Prostate gland (tissue), 2 donors: ENCODE measurements around the gene GMDS. TPM values are rescaled to one million over a fixed set of nuclear protein-coding genes. Genes with fewer than 3 reads are reported as not detected.

Source experiments
- DNase-seq: peaks from one replicate; pipeline ENCODE4 v3.0.0-alpha.2; 2019; ENCODE audit warnings: low spot score
- H3K27ac ChIP-seq, 2 donors: fragments of 200-600 bp; sonication (generic); 2 replicates each; pipeline ENCODE4 v1.5.1; 2017 to 2019
- H3K27me3 ChIP-seq: fragments of 200-600 bp; sonication (generic); replicated peaks from 2 replicates; pipeline ENCODE4 v1.5.1; 2019; ENCODE audit not compliant: insufficient read depth
- H3K36me3 ChIP-seq, 2 donors: fragments of 200-600 bp; sonication (generic); 1 replicate in 1 of 2; 2 replicates in 1 of 2; pipeline versions ENCODE4 v1.5.1 to v1.8.1; 2017 to 2019
- H3K4me1 ChIP-seq: fragments of 200-600 bp; sonication (generic); replicated peaks from 2 replicates; pipeline ENCODE4 v1.5.1; 2019
- H3K4me3 ChIP-seq, 2 donors: fragments of 200-600 bp; sonication (generic); 2 replicates each; pipeline ENCODE4 v1.5.1; 2017 to 2019
- H3K9me3 ChIP-seq: fragments of 200-600 bp; sonication (generic); 2 replicates; pipeline ENCODE4 v1.5.1; 2017
- POLR2A ChIP-seq: fragments of 450-650 bp; IDR thresholded peaks from one replicate; pipeline ENCODE4 v1.6.1; 2016; ENCODE audit warnings: antibody characterized with exemption, mild to moderate bottlenecking
- POLR2AphosphoS5 ChIP-seq: sonication (generic); formaldehyde crosslinking; IDR thresholded peaks from one replicate; pipeline ENCODE4 v1.6.1; 2017; ENCODE audit warnings: antibody characterized with exemption
- WGBS: methylation state at CpG from one replicate; pipeline ENCODE4 v1.1.5; 2018; 5-methylcytosine and 5-hydroxymethylcytosine counted together
- intact Hi-C: fragments of 100-400 bp; cut with DNase I; formaldehyde crosslinking; loops from one replicate; pipeline ENCODE4 v1.14.2; 2022
- total RNA-seq, 2 donors: library from RNA; depleted of rRNA; stranded (reverse); fragments of >200 nt; gene quantifications; one replicate each; pipeline ENCODE4 v1.1.0, GENCODE V29; 2016
- TF ChIP-seq, protein P1 (sequence below), 4 experiments: fragments of 200-600 bp in 2 of 4; fragments of 450-650 bp in 2 of 4; sonication (generic) in 2 of 4; IDR thresholded peaks; 1 replicate in 3 of 4; 2 replicates in 1 of 4; pipeline ENCODE4 v1.5.1; 2016 to 2019; ENCODE audit warnings: antibody characterized with exemption in 4 of 4, mild to moderate bottlenecking in 2 of 4, moderate library complexity in 2 of 4

Gene GMDS
- total RNA-seq, 2 donors from 2014 or later, result 24.9 to 29.9 TPM

DNA sequence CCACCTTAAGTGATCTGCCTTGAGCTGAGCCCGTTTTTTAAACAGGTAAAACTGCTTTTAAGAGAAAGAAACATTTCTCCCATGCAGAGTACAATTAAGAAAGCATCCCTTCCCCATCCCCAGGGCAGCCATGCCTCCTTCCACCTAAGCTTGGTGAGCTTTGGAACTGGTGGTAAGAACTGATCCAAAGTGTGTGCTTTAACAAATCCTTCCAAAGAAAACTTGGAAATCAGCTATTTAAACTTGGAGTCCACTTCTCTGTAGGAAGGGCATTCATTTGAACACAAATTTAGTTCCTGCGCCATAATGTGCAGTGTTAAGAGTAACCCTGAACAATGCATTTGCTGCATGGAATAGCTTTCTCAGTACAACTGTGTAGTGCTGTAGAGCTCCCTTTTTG lies 17.0 kb downstream of the GMDS start:
- TF ChIP-seq, protein P1, sequence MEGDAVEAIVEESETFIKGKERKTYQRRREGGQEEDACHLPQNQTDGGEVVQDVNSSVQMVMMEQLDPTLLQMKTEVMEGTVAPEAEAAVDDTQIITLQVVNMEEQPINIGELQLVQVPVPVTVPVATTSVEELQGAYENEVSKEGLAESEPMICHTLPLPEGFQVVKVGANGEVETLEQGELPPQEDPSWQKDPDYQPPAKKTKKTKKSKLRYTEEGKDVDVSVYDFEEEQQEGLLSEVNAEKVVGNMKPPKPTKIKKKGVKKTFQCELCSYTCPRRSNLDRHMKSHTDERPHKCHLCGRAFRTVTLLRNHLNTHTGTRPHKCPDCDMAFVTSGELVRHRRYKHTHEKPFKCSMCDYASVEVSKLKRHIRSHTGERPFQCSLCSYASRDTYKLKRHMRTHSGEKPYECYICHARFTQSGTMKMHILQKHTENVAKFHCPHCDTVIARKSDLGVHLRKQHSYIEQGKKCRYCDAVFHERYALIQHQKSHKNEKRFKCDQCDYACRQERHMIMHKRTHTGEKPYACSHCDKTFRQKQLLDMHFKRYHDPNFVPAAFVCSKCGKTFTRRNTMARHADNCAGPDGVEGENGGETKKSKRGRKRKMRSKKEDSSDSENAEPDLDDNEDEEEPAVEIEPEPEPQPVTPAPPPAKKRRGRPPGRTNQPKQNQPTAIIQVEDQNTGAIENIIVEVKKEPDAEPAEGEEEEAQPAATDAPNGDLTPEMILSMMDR (IDR thresholded peaks at IDR 0.05), result no peak
- intact Hi-C loops, result no loop called here
- Histone ChIP-seq H3K4me1 (no peaks in the 10 kb centered on the region), H3K27me3 (no peaks in the 10 kb centered on the region), H3K4me3 (no peak overlapping the region), H3K27ac (no peak overlapping the region), H3K36me3 (no peaks in the 10 kb centered on the region), H3K9me3 (no peaks in the 10 kb centered on the region)
- WGBS, result 81% methylated on average over 2 of the region's 2 CpGs
- DNase-seq, result no peak

DNA sequence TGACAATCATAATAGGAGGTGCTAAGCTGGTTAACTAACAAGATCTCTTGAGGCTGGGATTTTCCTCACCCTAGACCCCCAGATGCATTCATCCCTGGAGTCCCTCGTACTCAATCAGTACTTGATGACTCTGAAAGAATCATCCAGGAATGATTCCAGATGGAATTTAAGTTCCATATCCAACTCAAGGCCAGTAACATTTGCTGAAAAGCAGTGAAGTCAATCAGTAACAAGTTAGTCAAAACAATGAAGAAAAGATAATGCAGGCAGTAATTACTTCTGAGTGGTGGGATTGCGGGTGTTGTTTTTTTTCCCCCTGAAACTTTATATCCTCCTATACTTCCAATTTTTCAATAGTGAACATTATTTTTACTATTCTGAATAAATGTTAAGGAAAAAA lies 18.6 kb downstream of the GMDS start:
- intact Hi-C loops, result no loop called here
- 94% methylated on average over 2 of the region's 2 CpGs for WGBS
- no peak for DNase-seq
- Histone ChIP-seq H3K9me3 (no peaks in the 10 kb centered on the region), H3K36me3 (no peaks in the 10 kb centered on the region), H3K4me3 (no peak overlapping the region), H3K27me3 (no peaks in the 10 kb centered on the region), H3K27ac (no peak overlapping the region), H3K4me1 (no peaks in the 10 kb centered on the region)
- TF ChIP-seq, protein P1 (IDR thresholded peaks at IDR 0.05), result no peak
- TF ChIP-seq POLR2A (no peak), POLR2AphosphoS5 (no peak)

- Histone ChIP-seq H3K27me3 (no peaks in the 10 kb centered on the region), H3K36me3 (no peaks in the 10 kb centered on the region), H3K9me3 (no peaks in the 10 kb centered on the region), H3K4me1 (no peaks in the 10 kb centered on the region), H3K27ac (peak overlapping the region in 1 of 2 donors; percentile 47), H3K4me3 (no peak overlapping the region)
- intact Hi-C loops, result no loop called here
- 43% methylated on average over 6 of the region's 6 CpGs for WGBS
- TF ChIP-seq, protein P1 (IDR thresholded peaks at IDR 0.05), result no peak
- peak; percentile 7 for TF ChIP-seq POLR2AphosphoS5
- no peak for DNase-seq
Observed at GRCh38 chr6:2225422-2226392, 19.7 kb downstream of the GMDS start.

GRCh38 chr6:2224847-2225382 lies 20.5 kb downstream of the GMDS start:
- no peaks in the 10 kb centered on the region for H3K9me3 ChIP-seq
- TF ChIP-seq, protein P1 (IDR thresholded peaks at IDR 0.05), result no peak
- TF ChIP-seq POLR2AphosphoS5 (no peak), POLR2A (no peak)

More at GRCh38 chr6:2224847-2225382, 20.5 kb downstream of the GMDS start:
- Histone ChIP-seq H3K4me1 (no peaks in the 10 kb centered on the region), H3K27me3 (no peaks in the 10 kb centered on the region), H3K36me3 (no peaks in the 10 kb centered on the region), H3K27ac (no peak overlapping the region), H3K4me3 (no peak overlapping the region)
- WGBS, result 93% methylated on average over 11 of the region's 11 CpGs
- no peak for DNase-seq
- intact Hi-C loops, result no loop called here
